ENCODE measurements around the gene CIBAR2. TPM values are rescaled to one million over a fixed set of nuclear protein-coding genes. Genes with fewer than 3 reads are reported as not detected.
A peak's percentile ranks its signal among the peaks of the same experiment; 100 is the strongest.

The CIBAR2 gene
- total and polyA plus RNA-seq, 2 donors (not counting 1 experiment from before 2014, with no cell fraction given), result not detected

- H3K4me2 ChIP-seq (ENCODE audit: extremely low read depth, insufficient read depth, low read length), result no peak overlapping the region
- H2AFZ ChIP-seq (ENCODE audit: low read length), result no peak overlapping the region
- no peaks in the 10 kb centered on the region for H3K9me3 ChIP-seq (ENCODE audit: control insufficient read depth, insufficient read depth, low read depth, low read length)
- peaks cover 15% of the 10 kb centered on the region for H3K36me3 ChIP-seq (ENCODE audit: control insufficient read depth, insufficient read depth, low read length)
- no peak overlapping the region for H3K9ac ChIP-seq (ENCODE audit: insufficient read depth, low read length)
- H3K4me3 ChIP-seq (replicated peaks in 1 of 4; ENCODE audit: control extremely low read depth in 1 of 4, insufficient read depth in 1 of 4, low read depth in 3 of 4, low read length in 4 of 4), result no peak overlapping the region
- H3K27ac ChIP-seq (ENCODE audit: insufficient read depth, low read length), result no peak overlapping the region
- DNase-seq (ENCODE audit: low read depth in 2 of 2), result no peak
- H3K27me3 ChIP-seq (ENCODE audit: control insufficient read depth, insufficient read depth, low read length), result no peaks in the 10 kb centered on the region
- H3K79me2 ChIP-seq (ENCODE audit: control insufficient read depth, insufficient read depth, low read length), result no peaks in the 10 kb centered on the region
- H3K4me1 ChIP-seq (ENCODE audit: control insufficient read depth, extremely low read depth, insufficient read depth, low read length), result peaks cover 3% of the 10 kb centered on the region
- no peaks in the 10 kb centered on the region for H4K20me1 ChIP-seq (ENCODE audit: control insufficient read depth, extremely low read depth, insufficient read depth, low read length)
- TF ChIP-seq EZH2 (IDR thresholded peaks at IDR 0.05; ENCODE audit: low read length, missing control alignments) (no peak), CTCF (conservative IDR thresholded peaks at IDR 0.05 in 1 of 2, IDR thresholded peaks at IDR 0.05 in 1 of 2; ENCODE audit: low read depth in 1 of 2, low read length in 2 of 2) (no peak)
These were observed 37.9 kb downstream of the CIBAR2 start for GRCh38 chr16:85074225-85074914.

GRCh38 chr16:85072947-85073346, 39.3 kb downstream of the CIBAR2 start:
- Histone ChIP-seq H3K4me1 (ENCODE audit: control insufficient read depth, extremely low read depth, insufficient read depth, low read length) (peaks cover 3% of the 10 kb centered on the region), H4K20me1 (ENCODE audit: control insufficient read depth, extremely low read depth, insufficient read depth, low read length) (no peaks in the 10 kb centered on the region), H3K4me3 (replicated peaks in 1 of 4; ENCODE audit: control extremely low read depth in 1 of 4, insufficient read depth in 1 of 4, low read depth in 3 of 4, low read length in 4 of 4) (no peak overlapping the region), H3K79me2 (ENCODE audit: control insufficient read depth, insufficient read depth, low read length) (no peaks in the 10 kb centered on the region), H3K27ac (ENCODE audit: insufficient read depth, low read length) (no peak overlapping the region), H3K9ac (ENCODE audit: insufficient read depth, low read length) (no peak overlapping the region), H3K9me3 (ENCODE audit: control insufficient read depth, insufficient read depth, low read depth, low read length) (no peaks in the 10 kb centered on the region), H3K4me2 (ENCODE audit: extremely low read depth, insufficient read depth, low read length) (peak overlapping the region; percentile 51), H2AFZ (ENCODE audit: low read length) (peak overlapping the region; percentile 45), H3K27me3 (ENCODE audit: control insufficient read depth, insufficient read depth, low read length) (no peaks in the 10 kb centered on the region), H3K36me3 (ENCODE audit: control insufficient read depth, insufficient read depth, low read length) (peaks cover 7% of the 10 kb centered on the region)
- DNase-seq (ENCODE audit: low read depth in 2 of 2), result peak; percentile 55 to 95
- TF ChIP-seq EZH2 (IDR thresholded peaks at IDR 0.05; ENCODE audit: low read length, missing control alignments) (no peak), CTCF (conservative IDR thresholded peaks at IDR 0.05 in 1 of 2, IDR thresholded peaks at IDR 0.05 in 1 of 2; ENCODE audit: low read depth in 1 of 2, low read length in 2 of 2) (no peak)

- H3K27me3 ChIP-seq (ENCODE audit: control insufficient read depth, insufficient read depth, low read length), result no peaks in the 10 kb centered on the region
- H3K4me2 ChIP-seq (ENCODE audit: extremely low read depth, insufficient read depth, low read length), result peak overlapping the region; percentile 51
These were observed 40.0 kb downstream of the CIBAR2 start for GRCh38 chr16:85072076-85072860.

More at GRCh38 chr16:85072076-85072860, 40.0 kb downstream of the CIBAR2 start:
- Histone ChIP-seq H3K9me3 (ENCODE audit: control insufficient read depth, insufficient read depth, low read depth, low read length) (no peaks in the 10 kb centered on the region), H3K79me2 (ENCODE audit: control insufficient read depth, insufficient read depth, low read length) (no peaks in the 10 kb centered on the region), H3K9ac (ENCODE audit: insufficient read depth, low read length) (no peak overlapping the region), H3K4me1 (ENCODE audit: control insufficient read depth, extremely low read depth, insufficient read depth, low read length) (peaks cover 3% of the 10 kb centered on the region), H3K36me3 (ENCODE audit: control insufficient read depth, insufficient read depth, low read length) (peaks cover 7% of the 10 kb centered on the region), H4K20me1 (ENCODE audit: control insufficient read depth, extremely low read depth, insufficient read depth, low read length) (no peaks in the 10 kb centered on the region), H3K4me3 (replicated peaks in 1 of 4; ENCODE audit: control extremely low read depth in 1 of 4, insufficient read depth in 1 of 4, low read depth in 3 of 4, low read length in 4 of 4) (no peak overlapping the region), H2AFZ (ENCODE audit: low read length) (peak overlapping the region; percentile 45), H3K27ac (ENCODE audit: insufficient read depth, low read length) (no peak overlapping the region)
- no peak for DNase-seq (ENCODE audit: low read depth in 2 of 2)
- TF ChIP-seq EZH2 (IDR thresholded peaks at IDR 0.05; ENCODE audit: low read length, missing control alignments) (no peak), CTCF (conservative IDR thresholded peaks at IDR 0.05 in 1 of 2, IDR thresholded peaks at IDR 0.05 in 1 of 2; ENCODE audit: low read depth in 1 of 2, low read length in 2 of 2) (no peak)

Data from fibroblast of lung (primary cell).